ENCODE measurements around the gene GALNT18.

- TF ChIP-seq, protein P1, sequence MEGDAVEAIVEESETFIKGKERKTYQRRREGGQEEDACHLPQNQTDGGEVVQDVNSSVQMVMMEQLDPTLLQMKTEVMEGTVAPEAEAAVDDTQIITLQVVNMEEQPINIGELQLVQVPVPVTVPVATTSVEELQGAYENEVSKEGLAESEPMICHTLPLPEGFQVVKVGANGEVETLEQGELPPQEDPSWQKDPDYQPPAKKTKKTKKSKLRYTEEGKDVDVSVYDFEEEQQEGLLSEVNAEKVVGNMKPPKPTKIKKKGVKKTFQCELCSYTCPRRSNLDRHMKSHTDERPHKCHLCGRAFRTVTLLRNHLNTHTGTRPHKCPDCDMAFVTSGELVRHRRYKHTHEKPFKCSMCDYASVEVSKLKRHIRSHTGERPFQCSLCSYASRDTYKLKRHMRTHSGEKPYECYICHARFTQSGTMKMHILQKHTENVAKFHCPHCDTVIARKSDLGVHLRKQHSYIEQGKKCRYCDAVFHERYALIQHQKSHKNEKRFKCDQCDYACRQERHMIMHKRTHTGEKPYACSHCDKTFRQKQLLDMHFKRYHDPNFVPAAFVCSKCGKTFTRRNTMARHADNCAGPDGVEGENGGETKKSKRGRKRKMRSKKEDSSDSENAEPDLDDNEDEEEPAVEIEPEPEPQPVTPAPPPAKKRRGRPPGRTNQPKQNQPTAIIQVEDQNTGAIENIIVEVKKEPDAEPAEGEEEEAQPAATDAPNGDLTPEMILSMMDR (conservative IDR thresholded peaks at IDR 0.05; ENCODE audit: low read length), result no peak
- no peak for TF ChIP-seq EZH2phosphoT487 (IDR thresholded peaks at IDR 0.05; ENCODE audit: borderline replicate concordance, low read depth, low read length)
These were observed 49.9 kb downstream of the GALNT18 start for GRCh38 chr11:11571893-11572292.

Data from OCI-LY7 (cell line).